DOHH2 (cell line): ENCODE results near the gene HLA-A.

Experiments
- H3F3A ChIP-seq: fragments of 200-600 bp; sonication (generic), shearing (Covaris generic); 2 replicates; pipeline ENCODE4 v1.6.0; 2016; ENCODE audit warnings: antibody characterized with exemption, mild to moderate bottlenecking; ENCODE audit not compliant: control insufficient read depth, insufficient read depth
- H3K27ac ChIP-seq: fragments of 200-600 bp; sonication (generic); 2 replicates; pipeline ENCODE4 v1.5.1; 2014; ENCODE audit warnings: low read depth, mild to moderate bottlenecking, low read length, moderate library complexity
- H3K27me3 ChIP-seq: fragments of 200-600 bp; sonication (generic); 2 replicates; pipeline ENCODE4 v1.6.1; 2014; ENCODE audit warnings: mild to moderate bottlenecking, low read length, mixed read lengths; ENCODE audit not compliant: control insufficient read depth
- H3K36me3 ChIP-seq: fragments of 200-600 bp; sonication (generic); 2 replicates; pipeline ENCODE4 v1.6.1; 2014; ENCODE audit warnings: mild to moderate bottlenecking, low read length, moderate library complexity, mixed read lengths; ENCODE audit not compliant: control insufficient read depth
- H3K4me1 ChIP-seq: fragments of 200-600 bp; sonication (generic); 2 replicates; pipeline ENCODE4 v1.6.1; 2014; ENCODE audit warnings: mild to moderate bottlenecking, low read length, mixed read lengths; ENCODE audit not compliant: control insufficient read depth
- H3K4me2 ChIP-seq: fragments of 200-600 bp; sonication (generic); 2 replicates; pipeline ENCODE4 v1.6.0; 2014; ENCODE audit warnings: mild to moderate bottlenecking, low read length, moderate library complexity
- H3K4me3 ChIP-seq: fragments of 200-600 bp; sonication (generic); 2 replicates; pipeline ENCODE4 v1.5.1; 2014; ENCODE audit warnings: mild to moderate bottlenecking, low read length, mixed read lengths
- H3K79me2 ChIP-seq: fragments of 200-600 bp; sonication (generic); 2 replicates; pipeline ENCODE4 v1.6.1; 2014; ENCODE audit warnings: mild to moderate bottlenecking, low read length, mixed read lengths; ENCODE audit not compliant: control insufficient read depth
- H3K9me2 ChIP-seq: fragments of 200-600 bp; sonication (generic); replicated peaks from 2 replicates; pipeline ENCODE4 v1.6.1; 2014; ENCODE audit warnings: mild to moderate bottlenecking, low read length, mixed read lengths; ENCODE audit not compliant: control insufficient read depth
- H3K9me3 ChIP-seq: fragments of 200-600 bp; sonication (generic); 2 replicates; pipeline ENCODE4 v1.6.1; 2014; ENCODE audit warnings: antibody characterized with exemption, low read length, mixed read lengths; ENCODE audit not compliant: control insufficient read depth, insufficient read depth
- H4K20me1 ChIP-seq: fragments of 200-600 bp; sonication (generic); 2 replicates; pipeline ENCODE4 v1.6.0; 2014; ENCODE audit warnings: low read depth, mild to moderate bottlenecking, antibody characterized with exemption, low read length, moderate library complexity; ENCODE audit not compliant: control insufficient read depth, insufficient read depth
- CTCF ChIP-seq: fragments of 200-600 bp; sonication (generic); IDR thresholded peaks from one replicate; pipeline ENCODE4 v1.5.1; 2014; ENCODE audit warnings: antibody characterized with exemption, mild to moderate bottlenecking, low read depth, low read length; ENCODE audit not compliant: poor library complexity, severe bottlenecking
- EZH2phosphoT487 ChIP-seq: fragments of 200-600 bp; sonication (generic); IDR thresholded peaks from 2 replicates; pipeline ENCODE4 v1.6.1; 2017; ENCODE audit warnings: borderline replicate concordance, mild to moderate bottlenecking, antibody characterized with exemption, low read length, moderate library complexity, mixed read lengths

The HLA-A gene

GRCh38 chr6:29935273-29935955, 6.9 kb upstream of the HLA-A start:
- no peak overlapping the region for H3K4me3 ChIP-seq
- no peaks in the 10 kb centered on the region for H3K9me3 ChIP-seq
- H3K4me2 ChIP-seq, result no peak overlapping the region
- no peaks in the 10 kb centered on the region for H4K20me1 ChIP-seq
- H3K27me3 ChIP-seq, result no peaks in the 10 kb centered on the region
- no peaks in the 10 kb centered on the region for H3K9me2 ChIP-seq
- no peak for TF ChIP-seq CTCF
- TF ChIP-seq EZH2phosphoT487, result no peak
- no peaks in the 10 kb centered on the region for H3K79me2 ChIP-seq
- no peaks in the 10 kb centered on the region for H3K36me3 ChIP-seq
- no peaks in the 10 kb centered on the region for H3F3A ChIP-seq
- H3K4me1 ChIP-seq, result no peaks in the 10 kb centered on the region
- H3K27ac ChIP-seq, result no peak overlapping the region

- Histone ChIP-seq H3K4me2 (no peak overlapping the region), H3K36me3 (0 out of 2 replicates have a peak, but pooled peaks cover 3% of the 10 kb centered on the region), H3K4me3 (no peak overlapping the region), H3K27me3 (no peaks in the 10 kb centered on the region), H3F3A (no peaks in the 10 kb centered on the region), H3K9me2 (no peaks in the 10 kb centered on the region), H3K4me1 (peaks cover 15% of the 10 kb centered on the region), H3K9me3 (no peaks in the 10 kb centered on the region), H4K20me1 (no peaks in the 10 kb centered on the region), H3K27ac (no peak overlapping the region), H3K79me2 (peaks cover 15% of the 10 kb centered on the region)
- no peak for TF ChIP-seq CTCF
- TF ChIP-seq EZH2phosphoT487, result no peak
Observed at GRCh38 chr6:29938746-29939508, 3.4 kb upstream of the HLA-A start.

DNA sequence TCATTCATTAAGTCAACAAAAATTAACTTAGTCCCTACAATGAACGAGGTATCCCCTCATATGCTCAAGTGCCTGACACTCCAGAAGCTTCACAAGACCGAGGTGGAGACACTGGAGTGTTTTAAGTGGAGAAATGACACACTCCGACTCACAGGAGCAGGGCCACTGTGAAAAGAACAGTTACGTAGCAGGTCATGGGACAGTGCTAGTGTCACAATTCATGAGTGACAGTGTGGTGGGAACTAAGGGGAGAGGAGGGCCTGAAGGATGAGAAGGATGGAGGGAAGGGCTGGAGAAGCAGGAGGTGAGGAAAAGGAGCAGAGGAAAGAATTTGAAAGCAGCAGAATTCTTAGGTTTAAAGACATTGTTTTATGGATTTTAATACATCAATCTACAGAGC, 1.3 kb upstream of the HLA-A start:
- no peaks in the 10 kb centered on the region for H3K27me3 ChIP-seq
- H3K79me2 ChIP-seq, result peaks cover 15% of the 10 kb centered on the region
- H3K4me3 ChIP-seq, result no peak overlapping the region
- H4K20me1 ChIP-seq, result no peaks in the 10 kb centered on the region
- H3K4me2 ChIP-seq, result no peak overlapping the region
- TF ChIP-seq CTCF (no peak), EZH2phosphoT487 (no peak)
- peaks cover 5% of the 10 kb centered on the region; the same call in 1 of the 2 replicates for H3K36me3 ChIP-seq
- H3K9me3 ChIP-seq, result no peaks in the 10 kb centered on the region
- H3K4me1 ChIP-seq, result peaks cover 15% of the 10 kb centered on the region
- H3F3A ChIP-seq, result no peaks in the 10 kb centered on the region
- no peaks in the 10 kb centered on the region for H3K9me2 ChIP-seq
- no peak overlapping the region for H3K27ac ChIP-seq
